GM10847 (cell line): Measurements from ENCODE around the gene LTB.

Experiments used
- POLR2A ChIP-seq: IDR thresholded peaks from 2 replicates; pipeline ENCODE4 v1.6.1; 2011; ENCODE audit not compliant: insufficient read length; ENCODE audit errors: extremely low read depth

LTB gene

GRCh38 chr6:31532644-31533454 lies 49.4 kb downstream of the LTB start:
- no peak for TF ChIP-seq POLR2A

GRCh38 chr6:31531771-31532643 lies 50.2 kb downstream of the LTB start:
- TF ChIP-seq POLR2A, result no peak

GRCh38 chr6:31531162-31531561 lies 51.1 kb downstream of the LTB start:
- TF ChIP-seq POLR2A, result no peak

- no peak for TF ChIP-seq POLR2A
Measured at GRCh38 chr6:31530659-31531058, 51.6 kb downstream of the LTB start.
